ENCODE measurements around the gene RTRAF.

- TF ChIP-seq CTCF (IDR thresholded peaks at IDR 0.05) = no peak
- TF ChIP-seq POLR2AphosphoS5 (IDR thresholded peaks at IDR 0.05) = no peak
Measured at GRCh38 chr14:52018970-52019369, 29.6 kb downstream of the RTRAF start.

Data from stomach (tissue), 4 donors.